GM21576 (cell line): ENCODE measurements around the gene SEZ6L2.
"Not testable (repeated sequence)": the region's sequence is repeated elsewhere in the genome, so short reads cannot be mapped to it uniquely, and the experiment has no call there.

Experiments used
- ATAC-seq: cut with Tn5 transposase; IDR thresholded peaks from one replicate; pipeline ENCODE4 v1.9.1; 2021; ENCODE audit warnings: mild to moderate bottlenecking, moderate library complexity; ENCODE audit not compliant: unreplicated experiment

The SEZ6L2 gene

DNA sequence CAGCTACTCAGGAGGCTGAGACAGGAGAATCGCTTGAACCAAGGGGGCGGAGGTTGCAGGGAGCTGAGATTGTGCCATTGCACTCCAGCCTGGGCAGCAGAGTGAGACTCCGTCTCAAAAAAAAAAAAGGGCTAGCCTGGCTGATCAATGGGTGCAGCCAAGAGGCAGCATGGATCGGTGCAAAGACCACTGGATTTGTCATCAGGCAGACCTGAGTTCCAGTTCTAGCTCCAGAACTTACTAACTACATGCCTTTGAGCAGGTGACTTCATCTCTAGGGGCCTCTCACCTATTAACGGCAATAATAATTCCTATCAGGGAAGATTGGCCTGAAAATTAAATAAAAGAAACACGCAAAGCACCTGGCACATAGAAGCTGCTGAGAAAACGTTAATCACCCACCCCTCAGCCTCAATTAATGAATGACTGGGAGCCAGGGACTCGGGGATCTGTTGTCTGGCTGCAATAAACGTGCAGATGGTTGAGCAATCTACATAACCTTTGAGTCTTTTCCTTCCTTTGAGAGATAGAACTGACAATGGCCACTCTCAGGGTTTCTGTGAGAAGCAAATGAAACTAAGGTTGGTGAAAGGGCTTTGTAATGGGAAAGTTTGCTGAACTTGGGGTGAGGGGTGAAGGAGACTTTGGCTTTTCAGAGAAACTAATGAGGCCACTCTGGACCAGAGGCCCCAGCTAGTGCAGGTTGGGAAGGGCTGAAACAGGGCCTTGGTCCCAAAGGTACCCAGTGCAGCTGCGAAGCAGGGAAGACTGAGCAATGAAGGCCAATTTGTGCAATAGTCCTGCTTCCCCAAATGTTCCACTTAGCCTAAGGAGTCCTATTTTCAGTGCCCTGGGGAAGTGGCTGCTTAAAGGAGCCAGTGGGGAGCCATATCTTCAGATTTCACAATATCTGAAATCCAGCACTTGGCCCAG is 7.6 kb downstream of the SEZ6L2 start:
- ATAC-seq, result no peak

DNA sequence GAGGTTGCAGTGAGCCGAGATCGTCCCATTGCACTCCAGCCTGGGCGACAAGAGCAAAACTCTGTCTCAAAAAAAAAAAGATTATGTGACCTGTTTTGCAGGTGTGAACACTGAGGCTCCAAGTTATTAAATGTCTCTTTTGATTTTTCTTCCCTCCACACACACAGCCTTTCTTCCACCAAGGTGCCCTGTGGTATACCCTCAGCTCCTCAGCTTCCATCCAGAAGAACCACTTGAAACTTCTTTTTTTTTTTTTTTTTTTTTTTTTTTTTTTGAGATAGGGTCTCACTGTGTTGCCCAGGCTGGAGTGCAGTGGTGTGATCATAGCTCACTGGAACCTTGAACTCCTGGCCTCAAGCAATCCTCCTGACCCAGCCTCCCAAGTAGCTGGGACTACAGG is 10.0 kb downstream of the SEZ6L2 start:
- not testable (repeated sequence) for ATAC-seq

DNA sequence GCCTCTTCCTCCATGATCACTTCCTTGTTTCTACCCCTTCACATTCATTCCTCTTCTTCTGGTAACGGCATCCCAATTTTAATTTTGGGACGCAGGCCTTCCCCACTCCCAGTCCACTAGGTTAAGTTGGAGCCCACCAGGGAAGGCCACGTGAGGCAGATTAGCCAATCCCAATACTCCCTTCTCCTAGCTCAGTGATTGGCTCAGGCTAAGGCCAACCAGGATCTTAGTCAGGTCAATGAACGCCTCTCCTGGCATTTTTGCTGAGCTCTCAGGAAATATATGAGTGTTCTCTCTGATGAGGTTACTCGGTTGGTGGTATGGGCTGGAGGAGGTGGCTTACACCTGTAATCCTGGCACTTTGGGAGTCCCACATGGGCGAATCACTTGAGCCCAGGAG is 15.4 kb downstream of the SEZ6L2 start:
- ATAC-seq, result no peak

DNA sequence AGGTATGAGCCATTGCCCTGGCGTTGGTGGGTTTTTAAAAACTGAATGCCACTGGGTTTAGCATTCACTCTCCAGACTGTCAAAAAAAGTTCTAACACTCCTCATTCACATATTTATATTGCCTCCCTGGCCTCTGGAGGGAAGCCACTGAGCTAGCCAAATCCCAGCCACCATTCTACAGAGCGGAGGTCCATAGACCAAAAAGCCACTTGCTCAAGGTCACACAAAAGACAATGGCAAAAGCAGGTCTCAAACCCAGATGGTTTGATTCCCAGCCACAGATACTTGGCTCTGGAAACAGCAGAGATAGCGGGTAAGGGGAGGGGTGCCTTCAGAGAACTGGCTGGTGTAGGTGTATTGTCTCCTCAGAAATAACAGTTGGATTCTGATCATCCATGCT is 18.3 kb downstream of the SEZ6L2 start:
- ATAC-seq, result no peak

DNA sequence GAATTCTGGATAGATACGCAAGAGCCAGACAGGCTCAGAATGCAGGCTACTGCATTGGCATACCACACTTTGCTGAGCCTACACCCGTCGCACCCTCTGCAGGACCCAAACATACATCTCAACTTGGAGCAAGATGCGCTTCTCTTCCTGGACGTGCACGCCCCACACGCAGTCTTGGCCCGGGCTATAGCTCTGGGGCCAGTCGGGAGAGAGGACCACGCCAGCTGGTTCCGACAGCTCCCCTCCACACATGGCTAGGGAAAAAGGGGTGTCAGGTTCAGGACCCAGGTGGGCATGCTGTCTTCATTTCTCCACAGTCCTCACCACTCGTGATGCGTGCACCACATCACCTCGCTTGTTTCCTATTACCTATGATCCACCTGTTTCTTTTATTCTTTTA is 21.2 kb downstream of the SEZ6L2 start:
- ATAC-seq, result no peak

DNA sequence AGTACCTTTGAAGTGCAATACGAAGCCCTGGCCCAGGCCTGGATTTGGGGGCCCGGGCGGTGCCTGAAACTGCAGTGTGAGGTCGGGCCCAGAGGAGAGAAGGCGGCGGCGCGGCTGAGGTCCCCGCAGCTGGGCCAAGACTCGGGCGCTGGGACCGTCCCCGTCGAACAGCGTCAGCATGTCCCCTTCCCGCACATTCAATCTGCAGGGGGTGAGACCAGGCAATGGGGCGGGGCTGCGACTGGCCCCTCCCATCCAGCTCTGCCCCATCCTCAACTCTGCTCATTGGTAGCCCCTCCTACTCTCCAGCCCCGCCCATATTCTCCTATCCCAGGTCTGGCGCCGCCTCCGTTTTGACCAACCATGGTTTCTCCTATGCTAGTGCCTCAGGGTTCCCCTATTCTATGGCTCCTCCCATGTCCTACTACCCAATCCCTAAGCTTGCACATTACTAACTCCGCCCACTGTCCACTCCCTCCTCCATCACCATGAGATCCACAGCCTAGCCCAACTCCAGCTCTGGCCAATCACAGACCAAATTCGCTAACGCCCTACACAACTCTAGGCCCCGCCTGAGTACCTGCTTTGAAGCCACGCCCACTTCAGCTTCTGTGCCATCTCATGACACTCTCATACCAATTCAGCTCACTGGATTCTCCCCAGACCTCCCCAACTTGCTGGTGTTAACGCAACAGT is 21.9 kb downstream of the SEZ6L2 start:
- no peak for ATAC-seq

DNA sequence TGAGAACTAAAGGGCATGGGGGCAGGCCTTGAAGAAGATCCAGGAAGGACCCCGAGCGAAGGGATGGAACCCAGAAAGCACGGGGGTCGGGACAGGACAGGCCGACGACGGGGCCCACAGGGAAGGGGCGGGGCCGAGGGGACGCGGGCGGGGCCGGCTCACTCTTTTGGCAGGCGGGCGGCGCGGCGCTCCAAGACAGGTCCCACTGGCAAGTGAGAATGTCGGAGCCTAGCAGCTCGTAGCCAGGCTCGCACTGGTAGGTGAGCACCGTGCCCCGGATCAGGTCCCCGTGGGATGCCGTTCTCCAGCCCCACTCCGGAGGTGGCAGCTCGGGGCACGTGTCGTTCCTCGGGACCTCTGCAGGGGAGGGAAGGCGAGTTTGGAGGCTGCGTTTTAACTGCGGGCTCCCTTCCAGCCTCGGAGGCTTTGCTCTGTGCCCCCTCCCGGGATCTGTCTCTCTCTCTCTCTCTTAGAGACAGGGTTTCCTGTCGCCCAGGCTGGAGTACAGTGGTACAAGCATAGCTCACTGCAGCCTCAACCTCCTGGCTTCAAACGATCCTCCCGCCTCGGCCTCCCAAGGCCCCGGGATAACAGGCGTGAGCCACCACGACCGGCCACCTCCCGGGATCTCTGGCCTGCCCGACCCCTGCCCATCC is 22.6 kb downstream of the SEZ6L2 start:
- no peak for ATAC-seq

DNA sequence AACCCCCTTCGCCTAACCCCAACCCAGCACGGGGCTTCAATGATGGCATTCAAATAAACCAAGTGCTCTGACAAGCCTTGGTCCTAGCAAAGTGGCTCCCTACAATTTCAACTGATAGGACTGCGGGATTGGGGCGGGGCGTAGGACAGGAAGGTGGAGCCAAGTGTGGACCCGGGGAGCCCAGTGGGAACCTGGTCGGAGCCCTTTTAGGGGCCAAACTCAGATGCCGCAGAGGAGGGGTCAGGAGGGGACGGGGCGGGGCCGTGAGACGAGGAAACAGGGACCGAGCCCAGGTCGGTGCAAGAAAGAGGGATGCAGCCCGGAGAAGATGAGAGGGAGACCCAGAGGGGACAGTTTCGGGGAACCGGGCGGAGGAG is 23.1 kb downstream of the SEZ6L2 start:
- no peak for ATAC-seq

DNA sequence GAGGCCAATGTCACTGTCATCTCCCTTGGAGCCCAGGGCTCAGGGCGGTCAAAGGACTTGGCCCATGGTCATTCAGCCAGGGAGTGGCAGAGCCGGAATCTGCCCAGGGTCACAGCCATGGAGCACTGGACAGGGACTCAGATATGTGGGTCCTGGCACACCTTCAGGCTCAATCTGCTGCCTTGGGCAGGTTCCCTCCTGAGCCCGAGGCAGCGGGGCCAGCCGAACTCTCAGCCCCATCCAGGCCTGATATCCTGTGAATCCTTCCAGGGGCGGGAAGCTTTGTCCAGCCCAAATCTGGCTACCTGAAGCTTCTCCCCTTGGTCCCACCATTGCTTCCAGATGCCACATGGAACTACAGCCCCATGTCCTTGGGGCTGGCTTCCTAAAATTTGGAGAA is 24.1 kb downstream of the SEZ6L2 start:
- no peak for ATAC-seq

DNA sequence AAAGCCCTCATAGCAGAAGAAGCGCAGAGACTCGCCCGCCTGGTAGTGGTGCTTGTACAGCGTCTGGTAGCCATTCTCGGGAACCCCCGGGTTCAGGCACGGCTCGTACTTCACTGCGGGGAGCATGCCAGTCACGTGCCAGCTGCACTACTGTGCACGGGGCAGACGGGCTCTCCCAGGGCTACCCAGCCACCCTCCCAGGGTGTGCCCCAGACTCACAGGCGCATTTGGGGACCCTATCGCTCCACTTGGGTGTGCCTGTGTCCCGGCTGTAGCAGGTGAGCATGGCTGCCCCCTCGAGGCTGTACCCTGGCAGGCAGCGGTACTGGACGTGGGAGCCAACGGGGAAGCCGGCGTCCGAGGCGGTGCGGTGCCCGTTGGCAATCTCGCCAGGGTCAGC is 26.0 kb downstream of the SEZ6L2 start:
- no peak for ATAC-seq

DNA sequence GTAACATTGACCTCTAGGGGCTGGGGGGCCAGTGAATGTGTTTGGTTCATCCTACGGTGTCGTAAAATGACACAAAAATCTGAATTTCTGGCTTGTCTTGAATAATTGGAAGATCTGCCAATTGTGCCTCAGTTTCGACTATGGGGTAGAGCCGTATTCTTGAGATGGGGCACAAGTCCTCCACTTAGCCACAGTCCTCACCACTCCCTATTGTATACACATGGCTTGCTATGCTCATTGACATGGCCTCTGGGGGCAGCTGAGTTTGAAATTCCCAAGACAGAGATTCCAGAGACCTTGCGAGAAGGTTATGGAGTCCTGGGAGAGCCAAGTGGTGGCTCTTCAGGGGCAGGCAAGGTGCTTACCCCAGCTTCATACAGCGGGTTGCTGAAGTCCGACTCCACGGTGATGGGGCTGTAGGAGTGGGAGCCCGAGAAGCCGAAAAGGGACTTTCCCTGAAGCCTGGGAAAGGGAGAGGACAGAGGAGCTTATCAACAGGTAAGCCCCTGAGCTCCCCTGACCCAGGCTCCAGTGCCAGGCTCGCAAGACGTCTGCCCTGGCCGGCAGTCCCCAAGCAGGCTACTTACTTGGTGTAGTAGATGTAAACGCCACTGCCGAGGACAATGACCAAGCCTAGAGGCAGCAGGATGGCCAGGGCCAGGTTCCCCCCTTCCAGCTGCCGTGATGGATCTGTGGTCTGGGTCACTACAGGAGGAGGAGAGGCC is 27.4 kb downstream of the SEZ6L2 start:
- ATAC-seq, result no peak

DNA sequence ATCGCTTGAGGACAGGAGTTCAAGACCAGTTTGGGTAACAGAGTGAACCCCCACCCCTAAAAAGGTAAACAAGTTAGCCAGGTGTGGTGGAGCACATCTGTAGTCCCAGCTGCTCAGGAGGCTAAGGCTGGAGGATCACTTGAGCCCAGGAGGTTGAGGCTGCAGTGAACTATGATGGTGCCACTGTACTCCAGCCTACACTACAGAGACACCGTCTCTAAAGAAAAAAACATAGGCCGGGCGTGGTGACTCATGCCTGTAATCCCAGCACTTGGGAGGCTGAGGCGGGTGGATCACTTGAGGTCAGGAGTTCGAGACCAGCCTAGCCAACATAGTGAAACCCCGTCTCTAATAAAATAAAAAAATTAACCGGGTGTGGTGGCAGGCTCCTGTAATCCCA is 30.3 kb downstream of the SEZ6L2 start:
- ATAC-seq, result not testable (repeated sequence)

DNA sequence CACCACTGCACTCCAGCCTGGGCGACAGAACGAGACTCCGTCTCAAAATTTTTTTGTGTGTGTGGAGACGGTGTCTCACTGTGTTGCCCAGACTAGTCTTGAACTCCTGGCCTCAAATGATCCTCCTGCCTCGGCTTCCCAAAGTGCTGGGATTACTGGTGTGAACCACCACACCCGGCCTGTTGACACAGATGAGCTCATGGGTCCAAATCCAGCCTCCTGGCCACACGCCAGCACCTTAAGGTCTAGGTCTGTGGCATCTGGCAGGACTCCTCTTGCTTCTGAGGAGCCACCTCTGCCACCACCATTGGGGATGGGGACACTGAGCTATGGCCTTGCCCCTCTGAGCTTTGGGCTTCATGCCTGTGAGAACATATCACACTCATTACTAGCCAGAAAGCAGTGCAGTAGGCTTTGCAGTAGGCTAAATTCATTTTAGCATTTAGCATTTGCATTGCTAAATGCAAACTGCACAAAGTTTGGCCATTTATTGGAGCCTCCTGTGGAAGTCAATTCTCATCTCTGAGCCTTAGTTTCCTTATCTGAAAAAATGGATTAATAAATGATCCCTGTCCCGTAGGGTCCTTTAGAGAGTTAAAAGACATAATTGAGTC is 30.8 kb downstream of the SEZ6L2 start:
- ATAC-seq, result no peak

DNA sequence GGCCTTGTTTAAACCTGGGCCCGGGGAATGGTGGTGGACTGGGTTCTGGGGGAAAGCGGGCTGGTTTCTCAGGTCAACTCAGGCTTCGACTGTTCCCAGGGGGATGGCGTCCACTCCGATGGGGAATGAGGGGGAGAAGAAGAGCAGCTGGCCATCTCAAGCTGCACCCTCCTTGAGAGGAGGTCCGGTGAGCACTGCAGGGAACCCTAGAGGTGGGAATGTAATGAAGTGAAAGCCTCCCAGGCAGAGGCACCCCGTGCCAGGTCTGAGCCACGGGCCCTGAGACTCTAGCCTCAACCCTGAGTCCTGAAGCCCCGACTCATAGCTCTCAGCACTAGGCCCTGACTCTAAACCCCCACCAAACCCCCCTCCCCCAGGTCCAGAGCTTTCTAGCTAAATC is 35.1 kb downstream of the SEZ6L2 start:
- ATAC-seq, result no peak

DNA sequence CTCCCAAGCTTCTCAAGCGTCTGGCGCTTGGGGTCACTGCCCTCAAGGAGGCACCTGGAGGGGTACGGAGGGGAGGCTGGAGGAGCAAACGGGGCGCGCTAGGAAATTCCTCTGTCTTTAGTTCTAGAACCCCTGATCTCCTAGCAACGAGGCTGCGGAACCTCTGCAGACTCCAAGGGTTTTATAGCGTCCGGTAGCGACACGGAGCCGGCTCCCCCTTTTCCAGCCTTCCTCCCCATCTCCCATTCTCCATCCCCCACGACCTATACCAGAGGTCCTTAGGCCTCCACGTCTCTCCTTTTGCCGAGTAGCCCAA is 35.7 kb downstream of the SEZ6L2 start:
- no peak for ATAC-seq

DNA sequence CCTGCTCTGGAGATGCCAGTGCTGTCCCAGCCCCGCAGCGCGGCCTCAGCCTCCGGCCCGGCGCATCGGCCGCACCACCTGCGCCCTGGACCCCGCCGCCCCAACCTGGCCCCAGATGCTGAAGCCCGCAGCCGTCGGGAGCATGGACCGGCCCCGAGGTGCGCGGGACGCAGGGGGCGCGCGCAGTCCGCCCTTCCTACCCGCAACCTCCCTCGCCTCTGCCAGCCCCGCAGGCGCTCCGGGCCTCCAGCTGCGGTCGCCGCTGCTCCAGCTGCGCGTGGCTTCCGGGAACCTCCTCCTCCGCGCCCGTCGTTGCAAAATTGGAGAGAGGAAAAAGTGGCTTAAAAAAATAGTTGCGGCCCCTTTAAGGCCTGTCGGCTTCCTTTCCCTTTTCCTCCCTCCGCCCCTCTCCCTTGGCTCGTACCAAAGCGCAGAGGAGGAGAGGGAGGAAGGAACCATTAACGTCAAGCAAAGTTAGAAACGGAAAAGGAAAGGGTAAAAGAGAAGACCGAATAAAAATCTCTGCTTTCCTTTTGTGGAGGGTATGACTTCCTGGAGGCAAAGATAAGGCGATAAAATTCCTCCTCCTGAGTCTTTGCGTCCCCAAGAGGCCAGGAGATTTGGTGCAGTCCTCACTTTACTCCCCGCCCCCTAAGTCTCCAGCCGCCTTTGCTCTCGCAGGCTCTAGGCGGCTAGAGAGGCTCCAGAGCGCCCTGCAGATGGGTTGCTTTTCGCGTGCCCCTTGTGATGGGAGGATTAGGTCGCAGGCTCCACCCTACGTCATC is 36.3 kb downstream of the SEZ6L2 start, which contains the start of gene CDIPT:
CDIPT (minus strand) TSS at position 343 of the 785 bp plus-strand sequence. CDS start 369 bp downstream, outside the sequence.
- peak; percentile 91 for ATAC-seq

DNA sequence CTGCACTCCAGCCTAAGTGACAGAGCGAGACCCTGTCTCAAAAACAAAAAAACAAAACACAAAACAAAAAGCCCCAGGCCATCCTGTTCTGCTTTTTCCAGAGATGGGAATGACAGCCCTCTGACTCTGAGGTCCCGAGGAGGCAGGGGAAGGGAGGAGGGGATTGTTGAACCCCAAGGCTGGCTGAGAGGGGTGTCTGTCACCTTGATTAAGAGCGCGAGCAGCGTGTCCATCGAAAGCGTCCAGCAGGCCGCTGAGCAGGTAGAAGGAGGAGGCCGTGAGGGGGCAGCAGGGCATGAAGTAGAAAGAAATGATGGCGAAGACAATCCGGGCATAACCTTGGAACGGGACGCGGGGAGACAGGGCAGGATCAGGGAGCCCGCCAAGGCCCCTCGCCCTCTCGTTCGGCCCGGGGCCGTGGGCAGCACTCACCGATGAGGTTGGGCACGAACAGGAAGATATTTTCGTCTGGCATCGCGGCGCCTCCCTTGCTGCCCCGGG is 36.9 kb downstream of the SEZ6L2 start:
- ATAC-seq, result no peak

DNA sequence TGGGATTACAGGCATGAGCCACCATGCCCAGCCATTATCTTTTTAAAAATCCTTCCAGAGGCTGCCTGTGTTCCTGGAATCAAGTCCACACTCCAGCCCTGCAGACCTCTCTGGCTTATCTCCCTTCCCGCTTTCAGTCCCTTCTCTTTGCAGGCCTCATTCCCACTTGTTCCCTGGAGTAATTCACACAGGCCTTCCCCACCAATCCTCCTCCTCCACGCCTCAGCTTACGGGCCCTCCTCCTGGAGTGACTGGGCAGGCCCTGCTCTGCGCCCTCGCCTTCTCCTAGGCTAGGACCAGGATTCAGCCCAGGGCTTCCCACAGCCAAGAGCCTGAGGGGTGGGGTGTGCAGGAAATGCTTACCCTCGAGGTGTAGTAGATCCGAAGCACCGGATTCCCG is 39.1 kb downstream of the SEZ6L2 start:
- ATAC-seq, result no peak

DNA sequence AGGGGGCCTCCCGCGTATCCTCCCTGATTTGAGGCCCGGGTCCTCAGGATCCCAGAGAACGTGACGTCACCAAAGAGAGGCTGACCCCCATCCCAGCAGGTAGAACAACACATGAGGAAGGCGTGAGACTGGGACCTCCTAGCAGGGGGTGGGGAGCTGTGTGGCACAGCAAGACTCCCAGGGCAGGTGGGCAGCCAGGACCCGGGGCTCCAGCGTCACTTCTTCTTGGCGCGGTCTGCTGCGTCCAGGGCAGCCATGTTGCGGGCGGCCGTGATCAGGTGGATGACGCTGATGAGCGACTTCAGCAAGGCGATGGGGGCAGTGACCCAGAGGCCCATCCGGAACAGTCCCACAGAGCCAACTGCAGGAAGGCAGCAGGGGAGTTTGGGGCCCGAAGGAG is 40.4 kb downstream of the SEZ6L2 start:
- no peak for ATAC-seq
